Fibroblast of villous mesenchyme (primary cell): ENCODE results near the gene TFAP2E. TPM values are rescaled to one million over a fixed set of nuclear protein-coding genes. Genes with fewer than 3 reads are reported as not detected.

Source experiments
- DNase-seq: peaks from one replicate; pipeline ENCODE4 v3.0.0-alpha.2; 2010; ENCODE audit warnings: low read depth
- H3K4me3 ChIP-seq: 2 replicates; pipeline ENCODE4 v1.5.1; 2011; ENCODE audit warnings: low read depth, mild to moderate bottlenecking, low read length
- total RNA-seq: library from RNA; depleted of rRNA; stranded (reverse); fragments of >200 nt; gene quantifications from 2 replicates; pipeline ENCODE4 v1.2.3, GENCODE V29; 2012
- TF ChIP-seq, protein P1 (sequence below): IDR thresholded peaks from 2 replicates; pipeline ENCODE4 v1.5.1; 2012; ENCODE audit warnings: low read depth, mild to moderate bottlenecking, low read length; ENCODE audit not compliant: insufficient read depth

TFAP2E gene
- total RNA-seq, 1 donor, result under 0.01 TPM

DNA sequence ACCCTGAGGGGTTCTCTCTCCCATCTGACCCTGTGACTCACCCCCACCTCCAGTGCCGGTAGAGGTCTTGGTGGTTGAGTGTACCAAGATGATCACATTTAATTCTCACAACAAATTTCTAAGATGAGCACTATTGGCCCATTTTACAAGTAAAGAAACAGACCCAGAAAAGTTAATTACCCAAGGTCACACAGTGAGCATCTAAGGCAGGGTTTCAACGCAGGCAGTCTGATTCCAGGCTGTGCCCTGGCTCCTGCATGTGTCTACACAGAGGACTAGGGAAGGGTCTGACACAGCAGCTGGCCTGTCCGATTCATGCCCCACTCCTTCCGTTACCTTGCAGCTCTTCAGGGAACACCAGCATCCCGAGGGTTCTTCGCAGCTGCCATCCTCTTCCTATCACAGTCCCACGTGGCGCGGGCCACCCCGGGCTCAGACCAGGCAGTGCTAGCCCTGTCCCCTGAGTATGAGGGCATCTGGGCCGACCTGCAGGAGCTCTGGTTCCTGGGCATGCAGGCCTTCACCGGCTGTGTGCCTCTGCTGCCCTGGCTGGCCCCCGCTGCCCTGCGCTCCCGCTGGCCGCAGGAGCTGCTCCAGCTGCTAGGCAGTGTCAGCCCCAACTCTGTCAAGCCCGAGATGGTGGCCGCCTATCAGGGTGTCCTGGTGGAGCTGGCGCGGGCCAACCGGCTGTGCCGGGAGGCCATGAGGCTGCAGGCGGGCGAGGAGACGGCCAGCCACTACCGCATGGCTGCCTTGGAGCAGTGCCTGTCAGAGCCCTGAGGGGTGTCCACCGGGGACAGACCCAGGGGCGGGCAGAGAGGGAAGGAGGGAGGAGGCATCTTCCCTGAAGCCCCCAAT, 8.0 kb upstream of the TFAP2E start:
- TF ChIP-seq, protein P1, sequence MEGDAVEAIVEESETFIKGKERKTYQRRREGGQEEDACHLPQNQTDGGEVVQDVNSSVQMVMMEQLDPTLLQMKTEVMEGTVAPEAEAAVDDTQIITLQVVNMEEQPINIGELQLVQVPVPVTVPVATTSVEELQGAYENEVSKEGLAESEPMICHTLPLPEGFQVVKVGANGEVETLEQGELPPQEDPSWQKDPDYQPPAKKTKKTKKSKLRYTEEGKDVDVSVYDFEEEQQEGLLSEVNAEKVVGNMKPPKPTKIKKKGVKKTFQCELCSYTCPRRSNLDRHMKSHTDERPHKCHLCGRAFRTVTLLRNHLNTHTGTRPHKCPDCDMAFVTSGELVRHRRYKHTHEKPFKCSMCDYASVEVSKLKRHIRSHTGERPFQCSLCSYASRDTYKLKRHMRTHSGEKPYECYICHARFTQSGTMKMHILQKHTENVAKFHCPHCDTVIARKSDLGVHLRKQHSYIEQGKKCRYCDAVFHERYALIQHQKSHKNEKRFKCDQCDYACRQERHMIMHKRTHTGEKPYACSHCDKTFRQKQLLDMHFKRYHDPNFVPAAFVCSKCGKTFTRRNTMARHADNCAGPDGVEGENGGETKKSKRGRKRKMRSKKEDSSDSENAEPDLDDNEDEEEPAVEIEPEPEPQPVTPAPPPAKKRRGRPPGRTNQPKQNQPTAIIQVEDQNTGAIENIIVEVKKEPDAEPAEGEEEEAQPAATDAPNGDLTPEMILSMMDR, result no peak
- no peak overlapping the region for H3K4me3 ChIP-seq
- DNase-seq, result no peak

DNA sequence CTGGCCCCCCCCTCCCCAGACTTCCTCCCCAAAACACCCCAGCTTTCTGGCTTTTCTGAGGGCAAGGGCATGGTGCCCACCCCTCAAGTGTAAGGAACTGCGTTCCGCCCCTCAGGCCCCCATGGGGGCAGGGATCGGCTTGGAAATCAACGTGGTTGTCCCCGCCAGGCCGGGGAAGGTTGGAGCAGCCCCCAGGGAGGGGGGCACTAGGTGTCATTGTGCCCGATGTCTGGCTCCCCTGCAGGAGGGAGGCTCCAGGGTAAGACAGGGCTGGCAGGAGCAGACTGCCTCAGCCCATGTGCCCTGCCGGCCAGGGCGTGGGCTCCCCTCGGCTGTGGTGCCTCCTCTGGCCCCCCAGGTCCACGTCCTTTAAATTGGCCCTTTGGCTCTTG, 7.4 kb upstream of the TFAP2E start:
- TF ChIP-seq, protein P1, result no peak
- no peak for DNase-seq
- no peak overlapping the region for H3K4me3 ChIP-seq

DNA sequence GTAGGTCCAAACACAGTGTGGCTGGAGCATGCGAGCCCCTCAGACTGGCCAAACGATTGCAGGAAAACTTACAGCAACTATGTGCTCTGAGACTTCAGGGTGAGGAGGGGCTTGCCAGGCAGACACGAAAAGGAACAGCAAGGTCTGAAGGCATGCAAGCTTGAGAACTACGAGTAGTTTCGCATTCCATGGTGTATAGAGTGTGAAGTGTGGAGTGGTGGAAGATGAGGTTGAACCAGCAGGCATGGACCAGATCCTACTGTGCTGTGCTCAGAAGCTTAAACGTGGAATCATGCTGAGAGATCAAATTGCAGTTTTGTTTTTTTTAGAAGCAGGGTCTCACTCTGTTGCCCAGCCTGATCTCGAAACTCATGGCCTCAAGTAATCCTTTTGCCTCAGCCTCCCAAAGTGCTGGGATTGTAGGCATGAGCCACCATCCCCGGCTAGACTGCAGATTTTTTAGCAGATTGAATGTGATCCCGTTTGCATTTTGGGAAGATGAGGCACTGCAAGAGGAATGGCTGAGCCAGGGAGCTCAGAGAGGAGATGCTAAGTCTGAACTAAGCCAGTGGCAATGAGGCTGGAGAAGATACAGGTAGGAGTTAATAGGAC, 5.1 kb upstream of the TFAP2E start:
- no peak overlapping the region for H3K4me3 ChIP-seq
- TF ChIP-seq, protein P1, result no peak
- DNase-seq, result no peak

DNA sequence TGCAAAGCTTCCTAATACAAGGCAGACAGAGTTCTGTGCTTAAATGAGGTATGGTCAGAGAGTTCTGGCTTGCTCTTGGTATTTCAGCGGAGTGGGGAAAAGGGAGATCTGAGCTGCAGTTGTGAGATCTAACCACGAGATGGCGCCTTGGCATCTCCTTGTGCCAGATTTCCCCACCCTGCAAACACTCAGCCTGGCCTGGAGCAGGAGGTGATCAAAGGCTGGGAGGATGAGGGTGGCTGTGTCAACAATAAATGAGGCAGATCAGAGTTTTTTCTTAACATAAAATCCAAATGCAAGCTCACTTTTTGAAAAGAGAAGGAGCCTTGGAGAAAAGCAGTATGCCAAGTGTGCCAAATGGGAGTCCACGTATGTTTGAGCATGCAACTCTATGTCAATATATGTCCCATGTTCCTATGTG, 4.1 kb upstream of the TFAP2E start:
- DNase-seq, result peak; percentile 63
- no peak overlapping the region for H3K4me3 ChIP-seq
- TF ChIP-seq, protein P1, result peak; percentile 92

DNA sequence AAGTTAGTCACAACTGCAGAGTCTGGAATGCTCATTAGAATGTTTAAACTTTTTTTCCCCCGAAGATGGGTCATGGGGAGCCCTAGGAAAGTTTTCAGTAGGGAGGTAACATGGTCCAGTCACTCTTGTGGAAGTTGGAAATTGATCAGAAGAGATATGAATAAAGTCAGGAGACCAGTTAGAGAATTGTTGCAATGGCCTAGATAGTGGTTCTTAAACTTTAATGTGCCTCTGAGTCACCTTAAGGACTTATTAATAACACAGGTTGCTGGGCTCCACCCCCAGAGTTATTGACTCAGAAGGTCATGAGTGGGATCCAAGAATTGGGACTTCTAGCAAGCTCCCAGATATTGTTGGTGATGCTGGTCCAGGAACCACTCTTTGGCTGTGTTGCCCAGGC, 3.2 kb upstream of the TFAP2E start:
- TF ChIP-seq, protein P1, result no peak
- DNase-seq, result peak; percentile 33
- no peak overlapping the region for H3K4me3 ChIP-seq

DNA sequence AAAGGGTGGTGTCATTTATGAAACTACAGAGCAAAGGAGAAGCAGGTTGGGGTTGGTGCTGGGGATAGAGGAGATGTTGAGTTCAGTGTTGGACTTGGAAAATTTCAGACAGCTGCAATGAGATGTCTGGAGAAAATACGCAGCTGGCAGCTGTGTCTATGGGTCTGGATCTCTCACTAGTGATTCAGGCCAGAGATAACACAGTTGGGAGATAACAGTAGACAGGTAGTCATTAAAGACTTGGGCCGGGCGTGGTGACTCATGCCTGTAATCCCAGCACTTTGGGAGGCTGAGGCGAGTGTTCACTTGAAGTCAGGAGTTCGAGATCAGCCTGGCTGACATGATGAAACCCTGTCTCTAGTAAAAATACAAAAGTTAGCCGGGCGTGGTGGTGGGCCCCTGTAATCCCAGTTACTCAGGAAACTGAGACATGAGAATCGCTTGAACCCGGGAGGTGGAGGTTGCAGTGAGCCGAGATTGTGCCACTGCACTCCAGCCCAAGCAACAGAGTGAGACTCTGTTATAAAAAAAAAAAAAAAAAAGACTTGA, 2.5 kb upstream of the TFAP2E start:
- TF ChIP-seq, protein P1, result no peak
- DNase-seq, result peak; percentile 54
- H3K4me3 ChIP-seq, result no peak overlapping the region
